ENCODE data around the gene CDH22. TPM values are rescaled to one million over a fixed set of nuclear protein-coding genes. Genes with fewer than 3 reads are reported as not detected.

The CDH22 gene
- total and polyA plus RNA-seq, 9 of the 15 experiments (the other 6 are each of a cell fraction or from before 2014, with no cell fraction given) = 0.07 to 0.08 TPM; not detected in 7

DNA sequence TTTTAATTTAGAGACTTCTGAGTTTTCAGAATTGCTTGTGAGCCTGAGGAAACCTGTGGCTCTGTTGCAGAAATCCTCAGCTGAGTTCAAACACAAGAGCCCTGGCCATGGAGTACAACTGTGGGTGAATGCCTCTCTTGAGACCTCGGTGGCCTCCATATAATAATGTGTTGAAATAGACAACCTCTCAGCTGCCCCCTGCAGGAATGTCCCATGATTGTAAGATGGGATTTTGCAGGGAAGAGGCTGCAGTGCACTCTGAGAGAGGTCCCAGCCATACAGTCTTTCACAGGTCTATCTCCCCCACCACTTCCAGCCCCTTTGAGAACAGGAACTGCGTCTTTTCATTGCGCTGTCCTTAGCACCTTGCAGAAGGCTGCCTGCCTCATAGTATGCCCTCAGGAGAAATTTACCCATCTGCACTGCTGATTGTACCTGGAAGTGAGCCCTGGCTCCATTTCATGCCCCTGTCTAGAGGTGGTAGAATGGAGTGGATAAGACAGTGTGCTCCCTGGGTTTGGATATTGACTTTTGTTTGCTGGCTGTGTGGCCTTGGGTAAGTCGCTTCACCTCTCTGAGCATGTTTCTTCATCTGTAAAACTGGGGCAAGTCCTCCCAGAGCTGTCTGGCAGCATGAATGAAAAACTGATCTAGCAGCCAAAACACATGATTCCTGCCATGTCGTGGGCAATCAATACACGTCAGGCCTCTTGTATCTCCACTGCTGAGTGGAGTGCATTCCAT lies 16.8 kb upstream of the CDH22 start (continued):
- TF ChIP-seq E2F3 (CRISPR knock-in tag; IDR thresholded peaks at IDR 0.05) (no peak), HEY1 (CRISPR knock-in tag; IDR thresholded peaks at IDR 0.05; ENCODE audit: borderline replicate concordance) (no peak), ZNF436 (CRISPR knock-in tag; IDR thresholded peaks at IDR 0.05) (no peak), STAT5B (CRISPR knock-in tag; IDR thresholded peaks at IDR 0.05) (no peak), TCFL5 (CRISPR knock-in tag; conservative IDR thresholded peaks at IDR 0.05) (no peak), PHF20 (IDR thresholded peaks at IDR 0.05; ENCODE audit: partially characterized antibody) (no peak), TCF7L2 (IDR thresholded peaks at IDR 0.05; ENCODE audit: low read depth, low read length) (no peak), FIP1L1 (IDR thresholded peaks at IDR 0.05; ENCODE audit: low read depth, low read length, poor library complexity, severe bottlenecking) (no peak), HSF4 (CRISPR knock-in tag; IDR thresholded peaks at IDR 0.05; ENCODE audit: borderline replicate concordance) (no peak), CC2D1A (IDR thresholded peaks at IDR 0.05) (no peak), STAT5A (IDR thresholded peaks at IDR 0.05; ENCODE audit: borderline replicate concordance, low read length) (no peak)
- TF ChIP-seq, protein P1, sequence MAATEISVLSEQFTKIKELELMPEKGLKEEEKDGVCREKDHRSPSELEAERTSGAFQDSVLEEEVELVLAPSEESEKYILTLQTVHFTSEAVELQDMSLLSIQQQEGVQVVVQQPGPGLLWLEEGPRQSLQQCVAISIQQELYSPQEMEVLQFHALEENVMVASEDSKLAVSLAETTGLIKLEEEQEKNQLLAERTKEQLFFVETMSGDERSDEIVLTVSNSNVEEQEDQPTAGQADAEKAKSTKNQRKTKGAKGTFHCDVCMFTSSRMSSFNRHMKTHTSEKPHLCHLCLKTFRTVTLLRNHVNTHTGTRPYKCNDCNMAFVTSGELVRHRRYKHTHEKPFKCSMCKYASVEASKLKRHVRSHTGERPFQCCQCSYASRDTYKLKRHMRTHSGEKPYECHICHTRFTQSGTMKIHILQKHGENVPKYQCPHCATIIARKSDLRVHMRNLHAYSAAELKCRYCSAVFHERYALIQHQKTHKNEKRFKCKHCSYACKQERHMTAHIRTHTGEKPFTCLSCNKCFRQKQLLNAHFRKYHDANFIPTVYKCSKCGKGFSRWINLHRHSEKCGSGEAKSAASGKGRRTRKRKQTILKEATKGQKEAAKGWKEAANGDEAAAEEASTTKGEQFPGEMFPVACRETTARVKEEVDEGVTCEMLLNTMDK (IDR thresholded peaks at IDR 0.05; ENCODE audit: borderline replicate concordance, insufficient read depth, low read depth, low read length, poor library complexity, severe bottlenecking) = peak; percentile 41
- TF ChIP-seq, protein P2, sequence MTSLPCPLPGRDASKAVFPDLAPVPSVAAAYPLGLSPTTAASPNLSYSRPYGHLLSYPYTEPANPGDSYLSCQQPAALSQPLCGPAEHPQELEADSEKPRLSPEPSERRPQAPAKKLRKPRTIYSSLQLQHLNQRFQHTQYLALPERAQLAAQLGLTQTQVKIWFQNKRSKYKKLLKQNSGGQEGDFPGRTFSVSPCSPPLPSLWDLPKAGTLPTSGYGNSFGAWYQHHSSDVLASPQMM (CRISPR knock-in tag; IDR thresholded peaks at IDR 0.05) = no peak
- TF ChIP-seq, protein P3, sequence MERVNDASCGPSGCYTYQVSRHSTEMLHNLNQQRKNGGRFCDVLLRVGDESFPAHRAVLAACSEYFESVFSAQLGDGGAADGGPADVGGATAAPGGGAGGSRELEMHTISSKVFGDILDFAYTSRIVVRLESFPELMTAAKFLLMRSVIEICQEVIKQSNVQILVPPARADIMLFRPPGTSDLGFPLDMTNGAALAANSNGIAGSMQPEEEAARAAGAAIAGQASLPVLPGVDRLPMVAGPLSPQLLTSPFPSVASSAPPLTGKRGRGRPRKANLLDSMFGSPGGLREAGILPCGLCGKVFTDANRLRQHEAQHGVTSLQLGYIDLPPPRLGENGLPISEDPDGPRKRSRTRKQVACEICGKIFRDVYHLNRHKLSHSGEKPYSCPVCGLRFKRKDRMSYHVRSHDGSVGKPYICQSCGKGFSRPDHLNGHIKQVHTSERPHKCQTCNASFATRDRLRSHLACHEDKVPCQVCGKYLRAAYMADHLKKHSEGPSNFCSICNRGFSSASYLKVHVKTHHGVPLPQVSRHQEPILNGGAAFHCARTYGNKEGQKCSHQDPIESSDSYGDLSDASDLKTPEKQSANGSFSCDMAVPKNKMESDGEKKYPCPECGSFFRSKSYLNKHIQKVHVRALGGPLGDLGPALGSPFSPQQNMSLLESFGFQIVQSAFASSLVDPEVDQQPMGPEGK (CRISPR knock-in tag; IDR thresholded peaks at IDR 0.05; ENCODE audit: borderline replicate concordance) = no peak
- TF ChIP-seq, protein P4, sequence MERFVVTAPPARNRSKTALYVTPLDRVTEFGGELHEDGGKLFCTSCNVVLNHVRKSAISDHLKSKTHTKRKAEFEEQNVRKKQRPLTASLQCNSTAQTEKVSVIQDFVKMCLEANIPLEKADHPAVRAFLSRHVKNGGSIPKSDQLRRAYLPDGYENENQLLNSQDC (CRISPR knock-in tag; IDR thresholded peaks at IDR 0.05) = no peak
